Thoracic aorta (tissue), 2 donors: ENCODE results near the gene SPRN. TPM values are rescaled to one million over a fixed set of nuclear protein-coding genes. Genes with fewer than 3 reads are reported as not detected.

Experiments
- ATAC-seq: fragments of 150-250 bp; one replicate; pipeline ENCODE4 v1.8.0; 2017; ENCODE audit warnings: low read depth; ENCODE audit not compliant: insufficient number of reproducible peaks, low FRiP score
- DNase-seq: peaks from one replicate; pipeline ENCODE4 v3.0.0-alpha.2; 2020; ENCODE audit warnings: low spot score
- H3K27ac ChIP-seq, 2 donors: fragments of 200-600 bp; sonication (generic); 1 replicate in 1 of 2; 2 replicates in 1 of 2; pipeline ENCODE4 v1.5.1; 2016; ENCODE audit warnings: mild to moderate bottlenecking in 2 of 2, moderate library complexity in 2 of 2
- H3K27me3 ChIP-seq: fragments of 200-600 bp; sonication (generic); replicated peaks from 2 replicates; pipeline ENCODE4 v1.6.0; 2016; ENCODE audit warnings: mild to moderate bottlenecking; ENCODE audit not compliant: insufficient read depth
- H3K36me3 ChIP-seq: fragments of 200-600 bp; sonication (generic); one replicate; pipeline ENCODE4 v1.5.1; 2016
- H3K4me1 ChIP-seq, 2 donors: fragments of 200-600 bp; sonication (generic); 1 replicate in 1 of 2; 2 replicates in 1 of 2; pipeline versions ENCODE4 v1.5.1 to v1.6.0; 2016; ENCODE audit warnings: low read depth in 2 of 2, mild to moderate bottlenecking in 1 of 2; ENCODE audit not compliant: control insufficient read depth in 1 of 2
- H3K4me3 ChIP-seq: fragments of 200-600 bp; sonication (generic); 2 replicates; pipeline ENCODE4 v1.5.1; 2016; ENCODE audit warnings: mild to moderate bottlenecking
- H3K9me3 ChIP-seq: fragments of 200-600 bp; sonication (generic); 2 replicates; pipeline ENCODE4 v1.5.1; 2016
- CTCF ChIP-seq: fragments of 200-600 bp; sonication (generic); IDR thresholded peaks from one replicate; pipeline ENCODE4 v1.5.1; 2019; ENCODE audit warnings: antibody characterized with exemption
- total RNA-seq, 2 donors: library from RNA; depleted of rRNA; stranded (reverse); fragments of >200 nt; gene quantifications; one replicate each; pipeline versions ENCODE4 v1.1.0 to v1.2.3, GENCODE V29; 2016

The SPRN gene
- total RNA-seq, 2 donors from 2014 or later: not detected

DNA sequence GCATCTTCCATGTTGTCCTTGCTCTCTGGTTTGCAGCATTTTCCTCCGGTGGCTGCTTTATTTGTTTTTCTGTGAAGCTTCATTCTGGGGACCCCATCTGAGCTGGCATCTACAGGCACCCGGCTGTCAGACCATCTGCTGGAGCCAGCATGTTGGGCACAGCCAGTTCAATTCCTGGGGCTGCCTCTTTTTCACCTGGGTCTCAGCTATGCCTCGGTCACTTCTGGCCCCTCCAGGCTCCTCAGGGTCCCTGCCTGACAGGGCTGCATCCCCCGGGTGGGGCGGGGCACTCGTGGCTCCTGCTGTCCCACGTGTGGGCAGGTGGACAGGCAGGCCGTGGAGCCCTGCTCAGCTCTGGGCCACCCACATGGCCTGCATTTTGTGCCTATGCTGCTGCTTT lies 37.4 kb upstream of the SPRN start:
- no peaks in the 10 kb centered on the region for H3K9me3 ChIP-seq
- no peak for DNase-seq
- ATAC-seq: no peak
- no peaks in the 10 kb centered on the region for H3K27me3 ChIP-seq
- no peak for TF ChIP-seq CTCF
- H3K27ac ChIP-seq: no peak overlapping the region
- H3K4me1 ChIP-seq: no peaks in the 10 kb centered on the region
- H3K36me3 ChIP-seq: no peaks in the 10 kb centered on the region
- no peak overlapping the region for H3K4me3 ChIP-seq

- H3K36me3 ChIP-seq: no peaks in the 10 kb centered on the region
- TF ChIP-seq CTCF: no peak
- no peaks in the 10 kb centered on the region for H3K4me1 ChIP-seq
- DNase-seq (no peak), ATAC-seq (no peak)
- H3K27me3 ChIP-seq: no peaks in the 10 kb centered on the region
- no peak overlapping the region for H3K4me3 ChIP-seq
- H3K9me3 ChIP-seq: no peaks in the 10 kb centered on the region
- H3K27ac ChIP-seq: no peak overlapping the region
These were observed 36.6 kb upstream of the SPRN start for GRCh38 chr10:133461027-133461426.

DNA sequence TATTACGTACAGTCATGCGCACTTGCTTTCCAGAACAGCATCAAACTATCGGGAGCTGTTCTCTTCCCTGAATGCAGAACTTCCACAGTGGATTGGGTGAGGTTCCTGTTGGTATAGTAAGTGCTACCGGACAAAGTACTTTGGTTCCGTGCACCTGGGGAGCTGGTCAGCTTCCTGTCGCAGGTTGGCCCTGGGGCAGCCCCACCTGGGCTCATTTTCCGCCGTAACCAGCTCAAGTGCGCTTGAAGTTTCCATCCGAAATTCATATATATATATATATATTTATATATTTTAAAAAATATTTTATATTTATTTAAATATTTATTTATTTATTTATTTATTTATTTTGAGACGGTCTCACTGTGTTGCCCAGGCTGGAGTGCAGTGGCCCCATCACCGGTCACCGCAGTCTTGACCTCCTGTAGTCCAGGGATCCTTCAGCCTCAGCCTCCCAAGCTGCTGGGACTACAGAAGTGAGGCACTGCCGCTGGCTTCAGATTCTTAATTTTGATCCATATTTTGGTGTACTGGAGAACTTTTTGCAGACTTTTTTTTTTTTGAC lies 35.9 kb upstream of the SPRN start:
- Histone ChIP-seq H3K9me3 (no peaks in the 10 kb centered on the region), H3K4me1 (no peaks in the 10 kb centered on the region), H3K4me3 (no peak overlapping the region), H3K27me3 (no peaks in the 10 kb centered on the region), H3K27ac (no peak overlapping the region), H3K36me3 (no peaks in the 10 kb centered on the region)
- no peak for DNase-seq
- no peak for ATAC-seq
- no peak for TF ChIP-seq CTCF

DNA sequence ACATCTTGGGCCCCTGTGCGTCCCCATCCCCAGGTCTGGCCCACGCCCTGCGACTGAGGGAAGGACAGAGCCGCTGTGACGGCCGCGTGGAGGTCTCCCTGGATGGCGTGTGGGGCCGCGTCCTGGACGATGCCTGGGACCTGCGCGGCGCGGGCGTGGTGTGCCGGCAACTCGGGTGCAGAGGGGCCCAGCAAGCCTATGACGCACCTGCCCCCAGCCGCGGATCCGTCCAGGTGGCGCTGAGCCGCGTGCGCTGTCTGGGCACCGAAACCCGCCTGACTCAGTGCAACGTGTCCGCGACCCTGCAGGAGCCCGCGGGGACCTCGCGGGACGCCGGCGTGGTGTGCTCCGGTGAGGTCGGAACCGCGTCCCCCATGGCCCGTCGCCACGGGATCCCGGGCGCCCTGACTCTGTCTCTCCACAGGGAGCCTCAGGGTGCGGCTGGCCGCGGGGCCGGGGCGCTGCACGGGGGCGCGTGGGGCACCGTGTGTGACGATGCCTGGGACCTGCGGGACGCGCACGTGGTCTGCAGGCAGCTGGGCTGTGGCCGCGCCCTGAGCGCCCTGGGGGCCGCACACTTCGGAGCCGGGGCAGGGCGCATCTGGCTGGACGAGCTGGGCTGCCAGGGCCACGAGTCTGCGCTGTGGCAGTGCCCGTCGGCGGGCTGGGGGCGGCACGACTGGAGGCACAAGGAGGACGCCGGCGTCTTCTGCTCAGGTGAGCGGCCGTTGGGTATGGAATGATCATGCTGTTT lies 35.2 kb upstream of the SPRN start:
- no peak for TF ChIP-seq CTCF
- no peak for ATAC-seq

GRCh38 chr10:133458710-133459453 lies 34.5 kb upstream of the SPRN start:
- no peak for TF ChIP-seq CTCF
- no peaks in the 10 kb centered on the region for H3K36me3 ChIP-seq
- no peaks in the 10 kb centered on the region for H3K9me3 ChIP-seq
- H3K4me3 ChIP-seq: no peak overlapping the region
- ATAC-seq (no peak), DNase-seq (no peak)
- H3K27ac ChIP-seq: no peak overlapping the region
- no peaks in the 10 kb centered on the region for H3K4me1 ChIP-seq
- H3K27me3 ChIP-seq: no peaks in the 10 kb centered on the region

More for the DNA sequence above, 35.2 kb upstream of the SPRN start:
- Histone ChIP-seq H3K4me3 (no peak overlapping the region), H3K9me3 (no peaks in the 10 kb centered on the region), H3K36me3 (no peaks in the 10 kb centered on the region), H3K27me3 (no peaks in the 10 kb centered on the region), H3K27ac (no peak overlapping the region), H3K4me1 (no peaks in the 10 kb centered on the region)
- DNase-seq: no peak
